Activated CD4-positive, alpha-beta T cell treated with anti-CD3 and anti-CD28 coated beads, Interleukin-2, amount 50 U/mL, for 48 hours (primary cell): ENCODE measurements around the gene ALDH9A1.

Experiments
- DNase-seq, 2 experiments: peaks; one replicate each; pipeline ENCODE4 v3.0.0-alpha.2; 2020

The ALDH9A1 gene

DNA sequence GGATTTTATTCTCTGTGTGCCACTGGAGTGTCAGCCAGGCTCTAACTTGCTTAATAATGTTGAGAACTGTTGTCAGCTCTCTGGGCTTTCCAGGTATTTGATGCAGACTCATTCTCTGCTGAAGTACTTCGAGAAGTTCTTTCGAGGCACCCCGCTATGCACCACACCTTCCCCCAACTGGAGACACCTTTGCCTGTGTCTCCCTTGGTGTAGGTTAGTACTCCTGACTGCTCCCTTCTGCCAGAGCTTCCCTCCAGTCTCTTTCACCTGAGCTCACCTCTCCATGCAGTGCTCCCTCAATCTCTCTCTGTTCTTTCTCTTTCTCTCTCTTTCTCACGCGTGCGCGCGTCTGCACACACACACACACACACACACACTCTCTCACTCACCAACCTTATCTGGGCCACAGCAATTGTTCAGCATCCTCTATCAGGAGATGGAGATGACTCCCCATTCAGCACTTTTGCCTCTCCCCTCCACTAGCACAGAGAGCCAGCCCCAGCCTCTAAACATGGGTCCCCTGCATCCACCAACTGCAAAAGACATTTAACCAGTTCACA lies 81.3 kb downstream of the ALDH9A1 start:
- DNase-seq = no peak

GRCh38 chr1:165616054-165616612 lies 82.2 kb downstream of the ALDH9A1 start:
- no peak for DNase-seq
